Measurements from ENCODE around the gene NDUFB8.
A peak's percentile ranks its signal among the peaks of the same experiment; 100 is the strongest.

NDUFB8 gene

DNA sequence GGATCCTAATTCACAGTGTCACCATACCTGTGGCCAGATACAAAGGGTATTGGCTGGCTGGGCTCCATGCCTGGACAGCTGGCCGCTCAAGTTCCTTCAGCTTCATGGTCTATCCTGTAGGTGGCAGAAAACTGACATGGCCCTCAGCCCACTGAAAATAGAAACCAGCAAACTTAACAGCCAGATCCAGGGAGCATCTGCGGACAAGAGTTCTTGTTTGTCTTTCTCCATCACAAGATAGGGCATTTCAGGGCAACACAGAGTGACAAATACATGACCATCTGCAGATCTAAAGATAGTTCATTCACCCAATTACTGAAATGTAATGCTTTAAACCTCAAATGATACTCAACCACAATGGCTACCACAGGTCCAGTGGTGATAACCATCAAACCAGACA, 12.8 kb downstream of the NDUFB8 start:
- TF ChIP-seq POLR2A (IDR thresholded peaks at IDR 0.05; ENCODE audit: low read depth, low read length) (no peak), POLR2AphosphoS5 (IDR thresholded peaks at IDR 0.05; ENCODE audit: low read depth, low read length) (no peak), TAF1 (IDR thresholded peaks at IDR 0.05; ENCODE audit: borderline replicate concordance, low read depth, low read length) (no peak)
- no peak for FAIRE-seq
- DNase-seq (ENCODE audit: insufficient read length) = no peak

GRCh38 chr10:100515612-100516011, 14.1 kb downstream of the NDUFB8 start:
- TF ChIP-seq POLR2A (IDR thresholded peaks at IDR 0.05; ENCODE audit: low read depth, low read length) (no peak), TAF1 (IDR thresholded peaks at IDR 0.05; ENCODE audit: borderline replicate concordance, low read depth, low read length) (no peak), POLR2AphosphoS5 (IDR thresholded peaks at IDR 0.05; ENCODE audit: low read depth, low read length) (no peak)
- no peak for FAIRE-seq
- DNase-seq (ENCODE audit: insufficient read length) = no peak

GRCh38 chr10:100510533-100511308, 18.9 kb downstream of the NDUFB8 start:
- TF ChIP-seq POLR2AphosphoS5 (IDR thresholded peaks at IDR 0.05; ENCODE audit: low read depth, low read length) (no peak), TAF1 (IDR thresholded peaks at IDR 0.05; ENCODE audit: borderline replicate concordance, low read depth, low read length) (no peak), POLR2A (IDR thresholded peaks at IDR 0.05; ENCODE audit: low read depth, low read length) (no peak)
- DNase-seq (ENCODE audit: insufficient read length) (no peak), FAIRE-seq (no peak)

GRCh38 chr10:100509241-100509840, 20.3 kb downstream of the NDUFB8 start:
- TF ChIP-seq TAF1 (IDR thresholded peaks at IDR 0.05; ENCODE audit: borderline replicate concordance, low read depth, low read length) = no peak
- no peak for TF ChIP-seq POLR2A (IDR thresholded peaks at IDR 0.05; ENCODE audit: low read depth, low read length)
- TF ChIP-seq POLR2AphosphoS5 (IDR thresholded peaks at IDR 0.05; ENCODE audit: low read depth, low read length) = no peak
- FAIRE-seq = no peak
- DNase-seq (ENCODE audit: insufficient read length) = no peak

DNA sequence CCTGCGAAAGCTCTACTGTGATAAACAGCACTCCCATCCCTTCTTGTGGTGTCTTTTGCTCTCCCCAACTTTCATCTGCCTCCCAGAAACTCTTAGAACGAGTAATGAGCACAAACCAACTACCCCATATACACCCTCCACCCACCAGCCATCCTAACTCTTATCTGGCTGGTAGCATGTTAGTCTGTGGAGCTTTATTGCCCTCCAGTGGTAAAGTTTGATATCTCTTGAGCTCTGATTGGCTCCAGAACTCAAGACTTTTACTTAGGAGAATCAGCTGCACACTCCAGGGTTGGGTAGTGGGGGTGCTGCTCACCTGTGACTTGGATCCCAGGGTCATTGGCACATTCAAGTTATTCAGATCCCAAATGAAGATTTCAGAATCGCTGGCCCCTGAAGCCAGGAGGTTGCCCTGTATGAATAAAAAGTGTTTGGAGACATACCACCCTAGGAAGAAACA, 20.9 kb downstream of the NDUFB8 start:
- TF ChIP-seq POLR2A (IDR thresholded peaks at IDR 0.05; ENCODE audit: low read depth, low read length) = no peak
- TF ChIP-seq TAF1 (IDR thresholded peaks at IDR 0.05; ENCODE audit: borderline replicate concordance, low read depth, low read length) = no peak
- no peak for TF ChIP-seq POLR2AphosphoS5 (IDR thresholded peaks at IDR 0.05; ENCODE audit: low read depth, low read length)
- DNase-seq (ENCODE audit: insufficient read length) (no peak), FAIRE-seq (peak; percentile 9)

- TF ChIP-seq TAF1 (IDR thresholded peaks at IDR 0.05; ENCODE audit: borderline replicate concordance, low read depth, low read length) (no peak), POLR2A (IDR thresholded peaks at IDR 0.05; ENCODE audit: low read depth, low read length) (no peak), POLR2AphosphoS5 (IDR thresholded peaks at IDR 0.05; ENCODE audit: low read depth, low read length) (no peak)
- FAIRE-seq = no peak
- DNase-seq (ENCODE audit: insufficient read length) = no peak
Measured at GRCh38 chr10:100508266-100508665, 21.4 kb downstream of the NDUFB8 start.

DNA sequence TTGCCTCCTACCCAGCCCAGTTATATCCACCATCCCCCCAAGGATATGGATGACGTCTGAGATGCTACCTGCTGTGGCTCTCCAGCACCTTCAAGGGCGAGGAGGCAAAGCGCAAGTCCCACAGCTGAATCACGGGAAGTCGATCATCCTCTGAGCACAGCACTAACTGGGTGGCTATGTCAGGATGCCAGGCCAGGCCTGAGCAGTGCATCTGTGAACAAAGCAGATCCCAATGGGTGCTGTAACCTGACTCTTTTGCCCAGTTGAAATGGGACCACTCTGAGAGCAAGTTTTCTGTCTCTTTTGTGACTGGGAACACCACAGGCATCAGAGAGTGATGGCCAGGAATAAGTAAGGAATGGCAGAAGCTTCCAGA, 22.3 kb downstream of the NDUFB8 start:
- no peak for DNase-seq (ENCODE audit: insufficient read length)
- TF ChIP-seq TAF1 (IDR thresholded peaks at IDR 0.05; ENCODE audit: borderline replicate concordance, low read depth, low read length) (no peak), POLR2A (IDR thresholded peaks at IDR 0.05; ENCODE audit: low read depth, low read length) (no peak), POLR2AphosphoS5 (IDR thresholded peaks at IDR 0.05; ENCODE audit: low read depth, low read length) (no peak)
- no peak for FAIRE-seq

DNA sequence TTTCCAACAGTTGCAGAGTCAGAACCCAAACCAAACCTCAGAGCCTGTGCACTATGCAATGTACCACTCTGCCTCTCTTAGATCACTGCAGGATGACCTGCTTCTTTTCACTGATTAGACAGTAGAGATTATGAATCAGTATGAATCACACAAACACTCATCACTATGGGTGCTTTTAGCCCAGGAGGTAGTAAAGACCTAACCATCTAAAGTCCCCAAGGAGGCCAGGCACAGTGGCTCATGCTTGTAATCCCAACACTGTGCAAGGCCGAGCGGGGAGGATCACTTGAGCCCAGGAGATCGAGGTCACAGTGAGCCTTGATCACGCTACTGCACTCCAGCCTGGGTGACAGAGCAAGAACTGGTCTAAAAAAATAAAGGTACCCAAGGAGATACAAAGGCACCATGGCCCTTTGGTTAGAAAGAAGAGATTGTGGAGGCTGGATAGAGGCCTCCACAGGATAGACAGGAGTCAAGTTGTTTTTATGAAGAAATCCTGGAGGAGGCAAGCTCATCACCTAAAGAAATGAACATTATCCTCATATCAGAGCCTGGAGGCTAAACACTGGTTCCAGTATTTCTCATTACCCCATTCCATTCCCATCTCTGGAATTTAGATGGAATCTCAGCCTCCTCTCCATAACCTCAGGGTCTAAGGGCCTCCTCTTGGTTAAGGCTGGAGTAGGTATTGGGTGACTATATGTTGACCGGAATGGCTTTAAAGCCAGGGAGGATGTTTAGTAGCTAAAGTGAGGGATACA, 22.9 kb downstream of the NDUFB8 start:
- TF ChIP-seq POLR2AphosphoS5 (IDR thresholded peaks at IDR 0.05; ENCODE audit: low read depth, low read length) (no peak), TAF1 (IDR thresholded peaks at IDR 0.05; ENCODE audit: borderline replicate concordance, low read depth, low read length) (no peak), POLR2A (IDR thresholded peaks at IDR 0.05; ENCODE audit: low read depth, low read length) (no peak)
- DNase-seq (ENCODE audit: insufficient read length) (no peak), FAIRE-seq (no peak)

DNA sequence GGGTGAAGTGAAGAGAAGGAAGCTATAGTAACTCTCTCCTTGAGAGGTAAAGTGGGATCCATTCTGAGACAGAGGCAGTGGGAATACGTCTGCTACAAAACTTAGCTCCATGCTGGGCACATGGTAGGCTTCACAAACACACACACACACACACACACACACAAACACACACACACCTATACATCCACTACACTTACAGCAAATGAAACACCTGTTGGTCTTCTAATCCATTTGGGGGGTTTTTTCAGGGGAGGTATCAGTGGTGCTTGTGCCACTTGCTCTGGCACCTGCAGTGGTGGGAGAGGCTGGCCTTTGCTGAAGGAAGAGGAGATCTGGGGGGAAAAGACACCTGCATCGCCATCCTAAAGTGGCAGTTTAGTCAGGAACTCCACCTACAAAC, 24.5 kb downstream of the NDUFB8 start:
- FAIRE-seq = no peak
- no peak for DNase-seq (ENCODE audit: insufficient read length)
- TF ChIP-seq POLR2AphosphoS5 (IDR thresholded peaks at IDR 0.05; ENCODE audit: low read depth, low read length) = no peak
- no peak for TF ChIP-seq POLR2A (IDR thresholded peaks at IDR 0.05; ENCODE audit: low read depth, low read length)

DNA sequence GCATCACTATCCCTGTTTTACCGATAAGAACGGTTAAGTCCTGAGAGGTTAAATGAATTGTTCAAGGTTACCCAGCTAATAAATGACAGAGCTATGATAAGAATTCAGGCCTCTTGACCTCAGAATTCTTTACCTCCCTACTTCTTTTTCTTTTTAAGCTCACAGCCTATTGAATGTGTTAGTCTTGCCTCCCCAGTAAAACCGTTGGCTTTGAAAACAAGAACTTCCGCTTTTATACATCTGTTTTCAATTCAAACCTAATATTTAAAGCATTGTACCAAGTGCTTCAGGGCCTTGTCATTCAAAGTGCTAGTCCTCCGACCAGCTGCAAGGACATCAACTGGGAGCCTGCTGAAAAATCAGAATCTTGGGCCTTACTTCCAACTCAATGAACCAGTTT, 25.6 kb downstream of the NDUFB8 start:
- FAIRE-seq = no peak
- no peak for TF ChIP-seq TAF1 (IDR thresholded peaks at IDR 0.05; ENCODE audit: borderline replicate concordance, low read depth, low read length)
- TF ChIP-seq POLR2A (IDR thresholded peaks at IDR 0.05; ENCODE audit: low read depth, low read length) = no peak
- no peak for TF ChIP-seq POLR2AphosphoS5 (IDR thresholded peaks at IDR 0.05; ENCODE audit: low read depth, low read length)
- DNase-seq (ENCODE audit: insufficient read length) = no peak

DNA sequence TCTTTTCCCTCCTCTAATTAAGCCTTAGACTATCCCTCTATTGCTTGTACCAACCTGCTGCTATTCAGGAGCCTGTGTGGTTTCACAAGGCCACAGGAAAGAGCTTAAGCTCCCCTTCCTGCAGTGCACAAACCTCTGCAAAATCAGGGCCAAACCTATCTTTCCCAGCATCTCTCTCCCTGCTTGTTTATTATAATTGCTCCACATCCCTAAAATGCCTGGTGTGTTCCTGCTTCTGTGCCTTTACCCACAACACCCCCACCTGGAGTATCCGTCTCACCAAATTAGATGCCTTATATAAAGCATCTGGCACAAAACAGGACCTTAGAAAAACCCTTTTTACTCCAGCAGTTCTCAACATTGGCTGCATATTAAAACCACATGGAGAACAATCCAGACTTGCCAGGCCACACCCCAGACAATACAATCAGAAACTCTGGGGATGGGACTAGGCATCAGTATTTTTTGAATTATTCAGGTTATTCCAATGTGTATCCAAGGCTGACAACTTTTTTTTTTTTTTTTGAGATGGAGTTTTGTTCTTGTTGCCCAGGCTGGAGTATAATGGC, 26.7 kb downstream of the NDUFB8 start:
- TF ChIP-seq TAF1 (IDR thresholded peaks at IDR 0.05; ENCODE audit: borderline replicate concordance, low read depth, low read length) = no peak
- TF ChIP-seq POLR2AphosphoS5 (IDR thresholded peaks at IDR 0.05; ENCODE audit: low read depth, low read length) = no peak
- TF ChIP-seq POLR2A (IDR thresholded peaks at IDR 0.05; ENCODE audit: low read depth, low read length) = no peak
- no peak for FAIRE-seq
- no peak for DNase-seq (ENCODE audit: insufficient read length)

Measured in GM12892 (cell line).